ENCODE measurements around the gene BTG1.
"Not testable (repeated sequence)": the region's sequence is repeated elsewhere in the genome, so short reads cannot be mapped to it uniquely, and the experiment has no call there.

The BTG1 gene

GRCh38 chr12:92147491-92147890 is 1.8 kb upstream of the BTG1 start:
- FAIRE-seq = no peak

GRCh38 chr12:92146497-92147224 is 1.0 kb upstream of the BTG1 start:
- FAIRE-seq = no peak

DNA sequence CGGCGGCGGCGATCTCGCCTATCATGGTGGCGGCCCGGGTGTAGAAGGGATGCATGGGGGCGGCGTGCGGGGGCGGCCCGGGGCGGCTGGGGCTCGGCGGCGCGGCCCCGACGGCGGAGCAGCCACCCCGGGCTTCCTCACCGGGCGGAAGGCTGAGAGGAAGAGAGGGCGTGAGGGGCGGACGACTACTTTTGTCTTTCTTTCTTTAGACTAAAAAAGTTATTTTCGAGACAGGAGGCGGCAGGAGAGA is 240 bp downstream of the BTG1 start:
- no peak for FAIRE-seq

- FAIRE-seq = no peak
Measured at GRCh38 chr12:92144631-92145480, 790 bp downstream of the BTG1 start.

DNA sequence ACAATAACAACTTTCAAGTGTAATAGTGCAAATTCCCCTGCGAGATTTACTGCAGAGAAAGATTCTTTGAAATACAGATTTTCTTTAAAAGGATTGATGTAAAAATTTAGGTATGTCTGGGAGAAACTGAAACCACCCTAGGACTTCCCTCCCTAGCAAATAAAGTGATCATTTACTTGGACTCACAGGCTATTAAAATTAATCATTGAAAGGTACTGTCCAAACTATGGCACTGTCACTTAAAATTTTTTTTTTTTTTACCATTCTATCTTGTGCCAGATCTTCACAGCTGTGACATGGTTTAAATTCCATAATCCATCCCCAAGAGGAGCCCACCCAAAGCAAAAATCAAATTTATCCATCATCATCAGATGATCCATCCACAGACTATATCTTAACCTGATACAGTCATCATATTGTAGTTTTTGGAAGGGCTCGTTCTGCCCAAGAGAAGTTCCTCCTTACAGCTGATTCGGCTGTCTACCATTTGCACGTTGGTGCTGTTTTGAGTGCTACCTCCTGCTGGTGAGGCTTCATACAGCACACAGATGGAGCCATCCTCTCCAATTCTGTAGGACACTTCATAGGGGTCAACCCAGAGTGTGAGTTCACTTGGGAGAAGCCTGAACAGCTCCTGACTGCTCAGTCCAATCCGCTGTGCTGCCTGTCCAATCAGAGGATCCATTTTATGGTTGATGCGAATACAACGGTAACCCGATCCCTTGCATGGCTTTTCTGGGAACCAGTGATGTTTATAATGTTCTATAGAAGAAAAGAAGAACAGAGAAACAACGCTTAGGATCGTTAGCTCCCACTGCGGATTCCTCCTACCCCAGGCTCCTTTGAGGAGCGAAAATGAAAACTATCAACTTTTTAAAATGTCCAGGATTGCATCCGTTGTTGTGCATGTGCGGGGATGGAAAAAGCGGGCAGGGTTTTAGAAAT is 1.7 kb downstream of the BTG1 start:
- FAIRE-seq = peak; percentile 9

DNA sequence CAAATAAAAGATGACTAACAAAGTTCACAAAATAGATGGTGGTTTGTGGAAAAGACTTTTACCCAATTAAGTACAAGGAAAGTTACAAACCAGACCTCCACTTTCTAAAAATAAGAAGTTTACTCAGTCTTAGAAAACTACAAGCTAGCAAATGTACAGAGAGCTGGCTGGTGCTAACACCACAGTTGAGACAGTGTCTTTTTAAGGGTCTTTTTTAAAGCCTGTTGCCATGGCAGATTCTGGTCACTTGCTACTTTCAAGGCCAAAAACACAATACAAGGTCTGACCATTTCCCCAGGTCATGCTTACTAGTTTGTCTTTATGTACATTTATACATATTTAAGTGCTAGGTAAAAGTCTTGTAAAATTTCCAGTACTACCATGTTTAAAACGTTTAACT is 2.4 kb downstream of the BTG1 start:
- FAIRE-seq = no peak

GRCh38 chr12:92142251-92142926 is 3.3 kb downstream of the BTG1 start:
- no peak for FAIRE-seq

DNA sequence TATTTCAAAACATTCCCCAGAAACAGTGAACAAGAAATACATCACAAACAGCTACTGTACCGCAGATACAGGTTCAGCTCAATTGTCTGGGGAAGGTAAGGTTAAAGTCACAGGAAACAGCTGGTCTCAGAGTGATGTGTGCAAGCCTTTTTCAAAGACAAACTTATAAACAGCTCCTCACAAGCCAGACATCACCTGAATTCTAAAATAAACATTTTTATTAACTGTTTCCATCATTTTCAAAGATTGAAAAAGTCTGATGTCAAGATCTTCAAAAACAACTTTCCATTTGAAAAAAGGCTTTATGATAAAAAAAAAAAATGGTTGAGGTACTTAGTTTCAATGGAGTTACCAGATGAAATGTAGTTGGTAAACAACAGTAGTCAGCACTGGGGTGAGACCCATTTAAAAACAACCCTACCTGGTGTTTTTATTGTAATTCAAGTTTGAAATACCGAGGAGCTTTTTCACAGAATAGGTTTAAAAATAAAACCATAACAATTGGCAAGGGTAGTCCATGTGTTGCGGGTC is 4.0 kb downstream of the BTG1 start:
- FAIRE-seq = peak; percentile 23

DNA sequence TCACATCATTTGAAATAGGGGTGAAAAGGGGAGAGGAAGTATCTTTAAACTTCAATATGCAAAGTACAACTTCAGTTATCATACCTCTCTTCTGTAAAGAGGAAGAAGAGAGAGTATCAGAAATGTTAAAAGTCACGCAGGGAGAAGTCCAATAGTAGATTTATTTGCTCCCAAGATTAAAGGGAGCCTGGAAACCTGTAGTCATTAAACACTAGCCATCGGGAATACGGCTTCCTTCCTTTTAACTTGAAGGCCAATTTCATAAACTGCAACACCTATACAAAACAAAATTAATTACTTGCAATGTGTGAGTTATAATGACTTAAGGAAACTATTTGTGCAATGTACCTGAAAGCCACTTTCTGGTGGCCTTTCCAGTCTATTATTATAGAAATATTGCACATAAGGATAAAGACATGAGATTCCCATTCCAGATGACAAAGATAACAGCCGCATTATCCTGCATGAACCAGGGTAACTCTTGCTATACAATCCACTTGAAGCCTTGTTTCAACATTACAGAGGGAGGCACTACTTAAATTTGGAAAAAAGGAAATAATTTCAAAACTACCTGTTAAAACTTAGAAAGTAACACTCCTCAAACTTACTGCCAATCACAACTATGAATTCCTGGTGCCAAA is 4.6 kb downstream of the BTG1 start:
- FAIRE-seq = no peak

- no peak for FAIRE-seq
Measured at GRCh38 chr12:92140156-92140555, 5.5 kb downstream of the BTG1 start.

- FAIRE-seq = no peak
Measured at GRCh38 chr12:92139634-92140150, 6.0 kb downstream of the BTG1 start.

GRCh38 chr12:92138626-92139025 is 7.0 kb downstream of the BTG1 start:
- FAIRE-seq = no peak

GRCh38 chr12:92138144-92138543 is 7.5 kb downstream of the BTG1 start:
- FAIRE-seq = peak; percentile 79

DNA sequence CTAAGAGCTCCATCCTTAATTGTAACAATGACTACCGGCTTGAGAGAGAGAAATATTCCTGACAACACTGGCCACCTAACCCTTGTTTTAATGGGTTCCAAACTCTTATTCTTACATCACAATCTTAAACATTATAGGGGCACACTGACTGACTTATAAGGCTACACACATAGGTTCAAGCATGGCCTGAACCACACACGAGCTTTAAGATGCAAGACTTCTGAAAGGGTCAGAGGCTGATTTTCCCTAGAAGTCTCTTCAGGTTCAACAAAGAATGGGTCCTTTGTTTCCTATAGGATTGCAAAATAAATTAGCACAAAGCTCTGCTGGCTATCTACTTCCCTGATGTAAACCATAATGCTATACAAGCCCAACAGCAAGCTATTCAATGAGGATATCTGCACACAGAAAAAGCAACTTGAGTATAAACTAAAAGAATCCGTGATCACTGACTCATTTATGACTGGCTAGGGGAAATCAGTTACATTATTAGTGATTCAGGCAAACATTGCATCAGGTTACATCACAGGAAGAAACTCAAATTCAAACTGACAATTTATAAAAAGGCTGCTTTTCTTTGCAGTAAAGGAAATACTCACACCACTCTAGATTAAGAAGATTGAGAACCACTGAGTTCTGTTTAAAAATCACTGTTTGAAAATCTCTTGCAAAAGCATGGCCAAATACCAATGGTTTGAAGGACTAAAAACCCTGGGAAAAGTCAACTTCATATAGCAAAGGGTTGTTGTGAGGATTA is 8.5 kb downstream of the BTG1 start:
- FAIRE-seq = peak; percentile 97

DNA sequence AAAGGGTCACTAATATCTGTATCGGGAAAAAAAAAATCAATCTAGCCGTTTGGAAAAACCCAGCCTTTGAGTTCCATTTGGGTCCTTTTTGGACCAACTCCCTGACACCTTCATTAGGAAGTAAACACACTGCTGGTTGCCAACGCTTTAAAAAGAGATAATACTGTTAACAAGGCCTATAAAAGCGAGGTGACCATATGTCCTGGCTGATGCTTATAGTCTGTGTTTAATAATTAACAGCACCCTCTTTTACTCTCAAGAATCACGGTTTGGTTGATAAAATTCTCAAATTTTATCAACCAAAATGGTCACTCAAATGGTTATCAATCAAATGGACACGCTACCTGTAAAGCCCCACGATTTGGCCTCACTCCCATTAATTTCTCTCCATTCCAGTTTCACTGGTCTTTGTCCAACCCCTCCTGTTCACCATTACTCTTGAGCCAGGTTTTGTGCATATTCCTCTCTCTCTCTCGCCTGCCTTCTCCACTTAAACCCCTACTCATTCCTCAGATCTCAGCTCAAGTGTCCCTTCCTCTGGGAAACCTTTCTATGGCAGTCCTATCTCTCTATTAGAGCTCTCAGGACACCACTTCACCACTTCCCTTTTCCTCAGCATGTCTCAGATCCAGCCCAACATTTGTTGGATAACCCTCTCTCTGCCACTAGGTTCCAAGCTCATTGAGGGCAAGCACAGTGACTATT is 9.5 kb downstream of the BTG1 start:
- FAIRE-seq = no peak

DNA sequence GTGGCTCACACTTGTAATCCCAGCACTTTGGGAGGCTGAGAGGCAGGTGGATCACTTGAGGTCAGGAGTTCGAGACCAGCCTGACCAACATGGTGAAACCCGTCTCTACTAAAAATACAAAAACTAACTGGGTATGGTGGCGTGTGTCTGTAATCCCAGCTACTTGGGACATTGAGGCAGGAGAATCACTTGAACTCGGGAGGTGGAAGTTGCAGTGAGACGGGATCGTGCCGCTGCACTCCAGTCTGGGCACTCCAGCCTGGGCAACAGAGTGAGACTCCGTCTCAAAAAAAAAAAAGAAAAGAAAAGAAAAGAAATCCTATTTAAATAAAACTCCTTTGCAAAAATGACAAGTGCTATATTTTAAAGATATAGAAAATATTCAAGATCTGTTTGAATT is 10.1 kb downstream of the BTG1 start:
- not testable (repeated sequence) for FAIRE-seq

GRCh38 chr12:92134638-92135274 is 10.9 kb downstream of the BTG1 start:
- FAIRE-seq = peak; percentile 89

DNA sequence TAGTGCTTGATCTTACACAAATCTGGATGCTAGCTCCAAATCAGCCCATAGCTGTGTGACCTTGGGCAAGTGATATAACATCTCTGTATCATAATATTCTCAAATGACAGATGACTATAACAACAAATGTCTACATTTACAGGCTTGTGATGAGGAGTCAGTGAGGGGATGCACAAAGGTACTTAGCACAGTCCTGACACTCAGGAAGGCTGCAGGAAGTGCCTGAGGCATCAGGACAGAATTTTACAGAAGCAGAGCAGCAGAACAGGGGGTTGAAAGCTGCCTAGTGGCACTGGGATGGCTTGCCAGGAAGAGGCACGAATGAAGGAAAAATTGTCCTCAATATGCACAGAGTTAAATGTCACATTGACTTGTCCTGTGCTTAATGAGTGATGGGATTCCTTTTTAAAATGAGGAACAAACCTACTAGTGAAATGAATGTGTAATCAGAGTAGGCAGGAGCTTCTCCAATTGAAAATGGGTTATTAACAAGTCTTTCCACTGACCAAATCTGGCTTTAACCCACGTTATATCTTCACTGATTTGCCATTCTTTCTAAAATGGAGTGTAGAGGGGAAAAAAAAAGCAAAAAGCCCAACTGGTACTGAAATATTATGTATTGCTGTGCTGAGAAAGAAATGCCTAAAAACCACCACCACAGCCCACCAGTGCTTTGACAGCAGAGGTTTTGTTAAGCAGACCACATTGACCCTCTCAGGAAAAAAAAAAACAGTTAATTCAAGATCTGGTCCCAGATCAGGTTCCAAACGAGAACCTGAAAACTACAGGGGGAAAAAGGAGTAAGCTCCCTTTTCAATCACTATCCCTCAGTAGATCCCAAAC is 11.6 kb downstream of the BTG1 start:
- FAIRE-seq = no peak

DNA sequence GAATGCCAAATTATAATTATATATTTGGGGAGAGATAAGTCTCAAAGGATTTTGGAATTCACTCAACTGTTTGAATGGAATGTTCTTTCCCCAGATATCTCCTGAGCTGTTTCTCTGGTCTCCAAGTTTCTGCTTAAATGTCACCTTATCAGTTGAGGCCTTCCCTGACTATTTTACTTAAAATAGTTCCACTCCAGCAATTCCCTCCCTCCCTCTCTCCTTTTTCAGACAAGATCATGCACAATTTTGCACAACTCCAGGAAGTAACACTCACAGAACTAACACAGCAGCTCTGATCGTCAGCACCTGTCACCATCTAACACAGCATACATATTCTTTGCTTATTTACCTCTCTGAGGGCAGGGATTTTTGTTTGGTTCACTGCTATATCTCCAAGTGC is 12.5 kb downstream of the BTG1 start:
- FAIRE-seq = peak; percentile 11
